Activated naive CD4-positive, alpha-beta T cell treated with anti-CD3 and anti-CD28 coated beads for 36 hours (primary cell): ENCODE data around the gene PCDH9. TPM values are rescaled to one million over a fixed set of nuclear protein-coding genes. Genes with fewer than 3 reads are reported as not detected.
"Not testable (repeated sequence)": the region's sequence is repeated elsewhere in the genome, so short reads cannot be mapped to it uniquely, and the experiment has no call there.

Source experiments
- CTCF ChIA-PET: fragments of 350-600 bp; sonication (Branson Sonifier 250); formaldehyde crosslinking; loops from one replicate; lab custom pipeline; 2021; ENCODE audit warnings: antibody characterized with exemption; lab: Charles Lee
- DNase-seq: peaks from one replicate; pipeline ENCODE4 v3.0.0-alpha.2; 2020
- H3K27ac Mint-ChIP-seq: one replicate; pipeline ENCODE4 v1.8.0; 2021; ENCODE audit warnings: mild to moderate bottlenecking, mixed read lengths
- H3K27me3 Mint-ChIP-seq: one replicate; pipeline ENCODE4 v1.8.0; 2021; ENCODE audit warnings: low read depth, mixed read lengths
- H3K36me3 Mint-ChIP-seq: one replicate; pipeline ENCODE4 v1.8.0; 2021; ENCODE audit warnings: low read depth, mixed read lengths
- H3K4me1 Mint-ChIP-seq: one replicate; pipeline ENCODE4 v1.8.0; 2021; ENCODE audit warnings: low read depth, mixed read lengths
- H3K4me3 Mint-ChIP-seq: one replicate; pipeline ENCODE4 v1.8.0; 2021; ENCODE audit warnings: mild to moderate bottlenecking, moderate library complexity, mixed read lengths
- H3K9me3 Mint-ChIP-seq: one replicate; pipeline ENCODE4 v1.8.0; 2021; ENCODE audit warnings: mixed read lengths
- intact Hi-C: fragments of 100-400 bp; cut with micrococcal nuclease; formaldehyde crosslinking; loops from one replicate; pipeline ENCODE4 v1.15.1; 2023
- total RNA-seq, 2 experiments: library from RNA; stranded (reverse); gene quantifications; one replicate each; pipeline ENCODE4 v1.2.3, GENCODE V29; 2021

Gene PCDH9
- total RNA-seq, 2 experiments from 2014 or later: 0.10 to 0.15 TPM

DNA sequence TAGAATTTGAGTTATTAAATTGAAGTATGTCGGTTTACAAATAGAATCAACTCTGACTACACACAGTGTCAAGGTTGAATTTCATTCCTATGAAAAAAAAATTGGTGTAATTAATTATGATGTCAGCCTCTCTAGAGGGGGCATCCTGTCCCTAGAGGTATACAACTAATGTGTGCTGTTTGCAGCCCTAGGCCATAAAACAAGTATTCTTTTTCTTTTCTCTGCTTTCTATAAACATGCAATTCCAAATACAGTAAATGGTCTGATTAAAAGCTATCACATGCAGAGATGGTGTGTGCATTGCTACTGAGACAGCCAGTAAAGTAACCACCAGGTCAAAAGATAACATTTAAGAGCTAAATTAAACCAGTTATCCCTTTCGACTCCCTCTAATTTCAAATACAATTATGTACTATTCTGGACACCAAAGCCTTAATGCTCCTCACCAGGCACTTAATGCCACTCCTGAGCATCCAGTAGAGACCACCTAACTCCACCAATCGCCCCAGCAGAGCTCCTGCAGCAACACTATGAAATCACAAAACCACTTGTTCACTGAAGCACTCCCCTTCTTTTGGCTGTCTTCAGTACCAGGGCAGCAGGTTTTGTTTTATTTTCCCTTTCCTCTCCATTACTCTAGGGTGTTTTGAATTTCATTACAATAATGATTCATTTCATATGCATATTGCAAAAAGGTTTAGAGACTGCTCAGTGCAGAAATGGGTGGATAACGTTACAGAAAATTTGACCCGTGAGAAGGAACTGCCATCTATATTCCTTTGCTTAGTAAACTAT is 426.9 kb downstream of the PCDH9 start:
- Mint-ChIP-seq H3K4me1 (no peaks in the 10 kb centered on the region), H3K9me3 (no peaks in the 10 kb centered on the region), H3K4me3 (no peak overlapping the region), H3K27ac (no peak overlapping the region), H3K36me3 (no peaks in the 10 kb centered on the region), H3K27me3 (no peaks in the 10 kb centered on the region)
- intact Hi-C loops: no loop called here
- DNase-seq: no peak
- CTCF ChIA-PET: no interaction called here

DNA sequence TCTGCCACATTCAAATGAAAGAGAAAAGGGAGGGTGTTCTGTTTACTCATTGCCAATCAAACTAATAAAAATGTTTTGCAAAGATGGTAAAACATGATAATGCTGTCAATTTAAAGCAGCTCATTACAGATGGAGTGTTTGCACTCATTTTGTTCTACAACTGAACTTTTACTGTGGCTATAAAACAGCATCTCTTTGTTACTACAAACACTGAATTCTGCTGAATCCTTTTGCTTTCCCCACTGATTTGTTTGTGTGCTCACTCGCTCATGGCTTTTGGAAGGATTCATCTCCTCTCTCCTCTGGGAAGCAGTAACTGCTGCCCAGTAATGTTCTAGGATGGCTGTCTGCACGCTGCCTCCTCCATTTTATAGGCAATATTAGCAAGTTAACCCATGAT is 434.5 kb downstream of the PCDH9 start:
- Mint-ChIP-seq H3K27ac (no peak overlapping the region), H3K27me3 (no peaks in the 10 kb centered on the region), H3K36me3 (no peaks in the 10 kb centered on the region), H3K4me3 (no peak overlapping the region), H3K9me3 (peaks cover 1% of the 10 kb centered on the region), H3K4me1 (no peaks in the 10 kb centered on the region)
- no peak for DNase-seq
- CTCF ChIA-PET: no interaction called here
- intact Hi-C loops: no loop called here

DNA sequence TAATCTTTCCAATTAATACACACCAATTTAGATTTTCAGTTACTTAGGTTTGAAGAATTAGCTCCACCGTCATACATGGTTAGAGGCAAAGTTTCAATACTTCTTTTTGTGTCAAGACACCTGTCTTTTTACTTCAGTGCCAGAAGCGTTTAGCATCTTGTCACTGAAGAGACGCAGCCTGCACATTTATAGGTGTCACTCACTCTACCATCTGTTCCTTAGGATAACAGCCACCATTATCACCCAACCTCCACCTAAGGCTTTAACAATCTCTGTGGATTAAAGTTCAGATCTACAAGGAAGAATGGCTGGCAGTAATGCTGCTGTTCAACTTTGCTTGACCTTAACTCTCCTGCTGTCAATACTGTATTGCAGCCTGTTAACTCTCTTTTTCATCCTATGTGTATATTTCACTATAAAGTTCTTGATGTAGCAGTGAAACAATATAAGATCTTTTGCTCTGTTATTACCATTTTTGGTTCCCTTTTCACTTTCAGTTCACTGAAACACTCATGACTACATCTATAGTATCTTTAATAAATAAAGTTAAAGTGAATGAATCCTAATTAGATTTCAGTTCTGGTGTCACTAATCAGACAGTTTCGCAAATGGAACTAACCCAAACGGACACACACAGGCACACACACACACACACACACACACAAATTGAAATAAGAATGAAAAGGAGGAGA is 435.6 kb downstream of the PCDH9 start:
- no peaks in the 10 kb centered on the region for H3K4me1 Mint-ChIP-seq
- no peaks in the 10 kb centered on the region for H3K36me3 Mint-ChIP-seq
- H3K9me3 Mint-ChIP-seq: peaks cover 1% of the 10 kb centered on the region
- no peaks in the 10 kb centered on the region for H3K27me3 Mint-ChIP-seq
- H3K27ac Mint-ChIP-seq: no peak overlapping the region
- no peak for DNase-seq
- CTCF ChIA-PET: no interaction called here
- intact Hi-C loops: no loop called here
- H3K4me3 Mint-ChIP-seq: no peak overlapping the region

DNA sequence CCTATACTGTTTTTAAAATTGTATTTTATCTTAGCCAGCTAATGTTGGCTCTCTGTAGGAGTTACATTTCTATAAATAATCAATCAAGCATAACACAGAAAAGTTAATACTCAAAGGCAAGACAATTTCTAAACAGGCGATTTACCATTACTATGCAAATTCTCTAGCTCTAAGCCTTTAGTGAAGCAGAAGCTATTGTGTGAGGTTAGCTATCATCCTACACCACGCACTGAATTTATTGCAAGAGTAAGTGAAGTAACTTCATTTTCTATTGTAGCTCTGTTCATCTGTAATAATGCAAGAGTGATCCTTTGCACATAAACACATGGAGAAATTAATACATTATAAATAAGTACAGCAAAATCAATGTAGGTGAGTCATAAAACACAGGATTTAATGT is 439.3 kb downstream of the PCDH9 start:
- Mint-ChIP-seq H3K4me1 (no peaks in the 10 kb centered on the region), H3K36me3 (no peaks in the 10 kb centered on the region), H3K27me3 (no peaks in the 10 kb centered on the region), H3K9me3 (peaks cover 1% of the 10 kb centered on the region), H3K27ac (no peak overlapping the region), H3K4me3 (no peak overlapping the region)
- no peak for DNase-seq
- CTCF ChIA-PET: no interaction called here
- intact Hi-C loops: no loop called here

DNA sequence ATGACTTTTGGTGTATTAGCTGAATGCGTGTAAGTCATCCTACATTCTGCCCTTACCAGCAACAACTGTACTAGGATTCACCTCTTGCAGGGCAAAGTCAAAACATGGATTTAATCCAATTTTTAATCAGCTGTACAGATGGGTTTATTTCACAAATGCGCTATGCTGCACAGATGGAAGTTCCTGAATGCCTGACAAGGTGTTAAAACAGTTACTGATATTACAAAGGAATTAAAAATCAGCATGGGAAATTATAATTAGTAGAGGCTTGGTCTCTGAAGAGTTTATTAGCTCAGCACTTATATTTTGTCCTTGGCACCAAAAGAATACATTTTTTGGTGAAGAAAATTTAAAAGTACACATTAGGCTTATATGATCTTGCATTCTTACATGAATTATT is 448.9 kb downstream of the PCDH9 start:
- no peaks in the 10 kb centered on the region for H3K9me3 Mint-ChIP-seq
- no peaks in the 10 kb centered on the region for H3K27me3 Mint-ChIP-seq
- H3K27ac Mint-ChIP-seq: no peak overlapping the region
- CTCF ChIA-PET: interaction anchor here (0.6 to 2.0 kb wide), 2 partner anchors 15 to 22 kb away, joined by 4 to 6 read pairs; no protein-coding TSS in a partner anchor
- no peak overlapping the region for H3K4me3 Mint-ChIP-seq
- H3K36me3 Mint-ChIP-seq: no peaks in the 10 kb centered on the region
- intact Hi-C loops: no loop called here
- DNase-seq: no peak
- no peaks in the 10 kb centered on the region for H3K4me1 Mint-ChIP-seq

DNA sequence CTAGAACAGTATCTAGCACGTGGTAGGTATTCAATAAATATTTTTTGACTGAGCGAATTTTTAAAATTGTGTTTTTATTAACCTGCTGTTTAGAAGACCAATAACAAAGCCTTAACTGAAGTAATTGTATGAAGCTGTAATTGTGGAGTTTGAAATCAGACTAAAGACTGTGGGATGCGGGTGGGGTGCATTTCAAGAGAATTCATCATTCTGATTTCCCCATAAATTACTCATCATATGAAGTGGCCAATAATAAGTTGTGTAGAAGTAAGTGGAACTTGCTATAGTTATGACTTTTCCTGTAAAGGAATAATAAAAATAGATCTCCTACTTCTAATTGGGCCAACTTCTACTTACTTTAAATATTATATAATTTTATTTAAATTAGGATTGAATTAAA is 449.3 kb downstream of the PCDH9 start:
- no peaks in the 10 kb centered on the region for H3K27me3 Mint-ChIP-seq
- no peak for DNase-seq
- H3K4me3 Mint-ChIP-seq: no peak overlapping the region
- H3K27ac Mint-ChIP-seq: no peak overlapping the region
- no peaks in the 10 kb centered on the region for H3K36me3 Mint-ChIP-seq
- no peaks in the 10 kb centered on the region for H3K9me3 Mint-ChIP-seq
- CTCF ChIA-PET: interaction anchor here (2.0 kb wide), 1 partner anchor 15 kb away, joined by 6 read pairs; no protein-coding TSS in a partner anchor
- H3K4me1 Mint-ChIP-seq: no peaks in the 10 kb centered on the region
- intact Hi-C loops: no loop called here

DNA sequence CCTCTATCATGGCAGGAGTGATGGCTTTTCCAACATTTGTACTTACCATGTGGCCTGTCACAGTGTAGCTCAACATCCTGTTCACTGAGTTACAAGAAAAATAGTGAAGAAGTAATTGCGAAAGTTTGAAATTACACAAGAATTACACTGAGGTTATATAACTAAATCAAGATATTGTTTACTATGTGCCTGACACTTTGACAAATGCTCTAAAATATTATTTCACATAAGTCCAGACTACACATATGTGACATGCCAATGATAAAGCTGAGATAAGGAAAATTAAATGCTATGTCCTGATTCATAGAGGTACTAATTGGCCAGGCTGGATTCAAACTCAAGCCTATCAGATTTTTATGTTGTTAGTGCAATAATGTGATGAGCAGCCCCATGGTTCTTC is 451.7 kb downstream of the PCDH9 start:
- Mint-ChIP-seq H3K36me3 (no peaks in the 10 kb centered on the region), H3K4me3 (no peak overlapping the region), H3K4me1 (no peaks in the 10 kb centered on the region), H3K27ac (no peak overlapping the region), H3K27me3 (no peaks in the 10 kb centered on the region), H3K9me3 (no peaks in the 10 kb centered on the region)
- intact Hi-C loops: no loop called here
- CTCF ChIA-PET: interaction anchor here (0.7 kb wide), 2 partner anchors 159 to 264 kb away, joined by 3 read pairs; no protein-coding TSS in a partner anchor
- DNase-seq: no peak

DNA sequence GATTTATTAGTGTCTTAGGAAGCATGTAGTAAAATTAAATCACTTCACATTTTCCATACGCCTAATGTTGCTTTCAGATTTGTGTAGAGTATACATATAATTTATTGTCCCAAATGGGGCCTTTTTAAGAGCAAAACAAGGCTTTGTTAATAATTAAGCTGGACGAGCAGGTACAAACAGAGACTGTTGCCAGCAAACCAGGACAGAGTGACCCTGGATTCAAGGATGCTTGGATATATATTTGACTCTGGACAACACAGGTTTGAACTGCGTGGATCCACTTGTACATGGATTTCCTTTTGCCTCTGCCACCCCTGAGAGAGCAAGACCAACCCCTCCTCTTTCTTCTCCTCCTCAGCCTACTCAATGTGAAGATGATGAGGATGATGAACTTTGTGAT is 454.9 kb downstream of the PCDH9 start:
- peaks cover 3% of the 10 kb centered on the region for H3K9me3 Mint-ChIP-seq
- H3K27me3 Mint-ChIP-seq: no peaks in the 10 kb centered on the region
- CTCF ChIA-PET: interaction anchor here (0.6 kb wide), 1 partner anchor 437 kb away, joined by 3 read pairs; no protein-coding TSS in a partner anchor
- DNase-seq: no peak
- H3K36me3 Mint-ChIP-seq: no peaks in the 10 kb centered on the region
- intact Hi-C loops: no loop called here
- H3K4me3 Mint-ChIP-seq: no peak overlapping the region
- H3K4me1 Mint-ChIP-seq: no peaks in the 10 kb centered on the region
- no peak overlapping the region for H3K27ac Mint-ChIP-seq

DNA sequence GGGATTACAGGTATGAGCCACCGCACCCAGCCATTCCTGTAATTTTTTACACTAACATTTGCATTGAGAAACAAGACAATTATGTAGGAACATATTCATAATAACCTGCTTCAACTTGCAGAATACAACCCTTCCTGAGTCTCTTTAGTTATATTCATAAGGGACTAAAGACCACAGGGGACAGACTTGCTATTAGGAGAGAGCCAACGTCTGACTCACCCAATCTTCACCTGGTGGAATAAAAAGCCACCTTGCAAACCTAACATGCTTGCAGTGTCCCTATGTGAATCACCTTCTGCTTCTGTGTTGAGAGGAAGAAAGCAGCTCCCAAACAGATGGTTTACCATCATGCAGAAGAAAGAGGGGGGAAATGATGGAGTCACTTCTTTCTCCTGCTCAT is 456.1 kb downstream of the PCDH9 start:
- CTCF ChIA-PET: no interaction called here
- no peak for DNase-seq
- Mint-ChIP-seq H3K36me3 (no peaks in the 10 kb centered on the region), H3K4me3 (no peak overlapping the region), H3K4me1 (no peaks in the 10 kb centered on the region), H3K9me3 (peaks cover 3% of the 10 kb centered on the region), H3K27ac (no peak overlapping the region), H3K27me3 (no peaks in the 10 kb centered on the region)
- intact Hi-C loops: no loop called here

DNA sequence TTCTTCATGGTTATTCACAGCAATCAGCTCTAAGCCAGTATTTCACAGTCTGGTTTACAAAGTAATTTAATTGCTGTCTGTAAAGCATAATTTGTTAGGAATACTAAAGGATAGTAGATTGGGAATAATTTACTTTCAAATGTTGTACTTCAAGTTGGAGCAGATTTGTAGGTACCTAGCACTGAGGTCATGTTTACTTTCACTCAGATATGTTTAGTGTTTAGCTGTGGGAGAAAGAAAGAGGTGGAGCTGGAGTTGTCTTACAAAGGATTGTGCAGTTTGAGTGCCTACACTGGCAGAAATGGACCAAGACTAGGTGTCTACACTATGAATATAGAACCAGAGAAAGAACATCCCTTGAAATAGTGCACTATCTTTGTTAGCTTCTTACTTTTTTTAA is 464.6 kb downstream of the PCDH9 start:
- no peaks in the 10 kb centered on the region for H3K4me1 Mint-ChIP-seq
- peaks cover 11% of the 10 kb centered on the region for H3K9me3 Mint-ChIP-seq
- H3K36me3 Mint-ChIP-seq: no peaks in the 10 kb centered on the region
- DNase-seq: no peak
- H3K4me3 Mint-ChIP-seq: no peak overlapping the region
- CTCF ChIA-PET: interaction anchor here (1.8 kb wide), 1 partner anchor 15 kb away, joined by 6 read pairs; no protein-coding TSS in a partner anchor
- intact Hi-C loops: no loop called here
- H3K27ac Mint-ChIP-seq: no peak overlapping the region
- H3K27me3 Mint-ChIP-seq: no peaks in the 10 kb centered on the region

DNA sequence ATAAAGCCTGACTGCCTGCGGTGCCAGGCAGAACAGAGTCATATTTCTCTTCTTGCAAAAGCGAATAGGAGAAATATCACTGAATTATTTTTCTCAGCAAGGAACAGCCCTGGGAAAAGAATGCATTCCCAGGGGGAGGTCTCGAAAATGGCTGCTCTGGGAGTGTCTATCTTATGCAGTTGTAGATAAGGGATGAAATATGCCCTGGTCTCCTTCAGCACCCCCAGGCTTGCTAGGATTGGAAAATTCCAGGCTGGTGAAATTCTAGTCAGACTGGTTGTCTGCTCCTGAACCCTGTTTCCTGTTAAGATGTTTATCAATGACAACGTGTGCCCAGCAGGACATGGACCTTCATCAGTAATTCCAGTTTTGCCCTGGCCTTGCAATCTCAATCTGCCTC is 469.5 kb downstream of the PCDH9 start:
- H3K27ac Mint-ChIP-seq, H3K27me3 Mint-ChIP-seq, H3K36me3 Mint-ChIP-seq, CTCF ChIA-PET, DNase-seq, H3K4me3 Mint-ChIP-seq, H3K4me1 Mint-ChIP-seq, intact Hi-C loops: not testable (repeated sequence)
- H3K9me3 Mint-ChIP-seq: peaks cover 20% of the 10 kb centered on the region

DNA sequence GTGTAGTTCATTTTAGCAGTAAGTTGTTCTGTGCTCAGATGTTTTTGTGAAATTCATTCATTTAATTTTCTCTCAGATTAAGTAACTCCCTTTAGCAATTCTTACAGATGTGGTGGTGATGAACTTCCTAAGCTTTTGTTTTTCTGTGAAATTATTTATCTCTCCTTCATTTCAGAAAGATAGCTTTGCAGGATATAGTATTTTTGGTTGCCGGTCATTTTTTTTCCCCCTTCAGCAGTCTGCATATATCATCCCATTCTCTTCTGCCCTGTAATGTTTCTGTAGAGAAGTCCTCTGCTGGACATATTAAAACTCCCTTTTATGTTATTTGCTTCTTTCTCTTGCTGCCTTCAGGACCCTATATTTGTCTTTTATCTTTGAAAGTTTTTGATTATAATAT is 470.2 kb downstream of the PCDH9 start:
- H3K27me3 Mint-ChIP-seq: no peaks in the 10 kb centered on the region
- no peak for DNase-seq
- CTCF ChIA-PET: no interaction called here
- H3K27ac Mint-ChIP-seq: no peak overlapping the region
- no peak overlapping the region for H3K4me3 Mint-ChIP-seq
- no peaks in the 10 kb centered on the region for H3K4me1 Mint-ChIP-seq
- H3K36me3 Mint-ChIP-seq: no peaks in the 10 kb centered on the region
- intact Hi-C loops: no loop called here
- peaks cover 18% of the 10 kb centered on the region for H3K9me3 Mint-ChIP-seq

DNA sequence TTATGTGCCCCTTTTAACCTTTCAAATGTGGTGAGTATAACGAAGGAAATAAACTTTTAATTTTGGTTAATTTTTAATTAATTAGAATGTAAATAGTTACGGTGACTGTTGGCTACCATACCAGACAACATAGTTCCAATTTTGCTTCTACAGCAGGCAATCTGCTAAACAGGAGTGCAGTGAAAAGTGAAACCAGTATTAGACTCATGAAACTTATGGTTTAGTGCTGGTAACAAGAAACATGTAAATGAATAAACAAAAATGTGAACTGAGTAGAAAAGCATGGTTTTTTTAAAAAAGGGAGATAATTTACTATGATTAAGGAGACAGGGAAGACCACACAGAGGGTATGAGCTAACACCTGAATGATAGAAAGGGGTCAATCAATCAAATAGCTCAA is 478.4 kb downstream of the PCDH9 start:
- no peaks in the 10 kb centered on the region for H3K36me3 Mint-ChIP-seq
- H3K27ac Mint-ChIP-seq: no peak overlapping the region
- no peaks in the 10 kb centered on the region for H3K27me3 Mint-ChIP-seq
- DNase-seq: no peak
- CTCF ChIA-PET: no interaction called here
- H3K4me3 Mint-ChIP-seq: no peak overlapping the region
- peaks cover 10% of the 10 kb centered on the region for H3K9me3 Mint-ChIP-seq
- H3K4me1 Mint-ChIP-seq: no peaks in the 10 kb centered on the region
- intact Hi-C loops: no loop called here
